Adrenal gland (tissue), 5 donors: Measurements from ENCODE around the gene ANXA9.

Experiments
- CTCF ChIP-seq, 6 experiments: fragments of 450-650 bp in 4 of 6; fragments of 200-600 bp in 2 of 6; sonication (generic) in 1 of 6; IDR thresholded peaks; 1 replicate in 5 of 6; 2 replicates in 1 of 6; pipeline versions ENCODE4 v1.5.1 to v1.8.0; 2016 to 2021; ENCODE audit warnings: antibody characterized with exemption in 6 of 6, mild to moderate bottlenecking in 2 of 6, moderate library complexity in 1 of 6
- POLR2A ChIP-seq, 2 donors: fragments of 450-650 bp; IDR thresholded peaks; one replicate each; pipeline ENCODE4 v1.6.1; 2017; ENCODE audit warnings: antibody characterized with exemption in 2 of 2, mild to moderate bottlenecking in 2 of 2, moderate library complexity in 1 of 2
- donor health status: DM: no; HTN: no; CAD: no.

DNA sequence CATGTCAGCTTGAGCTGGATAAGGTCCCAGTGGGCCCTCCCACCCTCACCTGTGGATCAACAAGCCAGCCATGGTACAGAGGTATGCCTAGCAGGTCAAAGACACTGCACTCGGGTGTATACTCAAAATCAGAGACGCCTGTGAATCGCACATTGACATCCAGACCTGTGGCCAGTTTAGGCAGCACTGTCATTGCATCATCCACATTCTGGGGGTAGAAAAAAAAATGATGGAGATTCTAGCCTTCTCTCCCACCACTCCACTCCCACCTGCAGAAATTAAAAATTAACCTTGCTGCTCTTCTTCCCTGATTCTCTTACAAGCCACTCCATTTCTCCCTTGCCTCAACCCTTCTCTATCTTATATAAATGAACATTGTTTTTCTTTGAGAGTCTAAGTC lies 18.3 kb downstream of the ANXA9 start:
- no peak for TF ChIP-seq CTCF (IDR thresholded peaks at IDR 0.05)
- TF ChIP-seq POLR2A (IDR thresholded peaks at IDR 0.05): no peak
